SK-N-SH (cell line): ENCODE measurements around the gene TSFM. TPM values are rescaled to one million over a fixed set of nuclear protein-coding genes. Genes with fewer than 3 reads are reported as not detected.

ENCODE experiments used
- CTCF ChIA-PET: fragments of 300-600, 350-600 bp; formaldehyde crosslinking; extraction: SDS; loops from one replicate; lab custom pipeline; 2021; lab: Yijun Ruan, JAX
- POLR2A ChIA-PET: fragments of 350-600 bp; sonication (Branson Sonifier 250); formaldehyde crosslinking; extraction: SDS; loops from one replicate; lab custom pipeline; 2020; ENCODE audit warnings: antibody characterized with exemption, inconsistent platforms; lab: Yijun Ruan, JAX
- DNase-seq: peaks from one replicate; pipeline ENCODE4 v3.0.0; 2012
- H2AFZ ChIP-seq: fragments of 200-600 bp; sonication (generic); 2 replicates; pipeline ENCODE4 v1.8.1; 2016; ENCODE audit warnings: antibody characterized with exemption, mild to moderate bottlenecking, low read depth
- H3F3A ChIP-seq: fragments of 200-600 bp; sonication (generic); replicated peaks from 2 replicates; pipeline ENCODE3; 2016; ENCODE audit warnings: antibody characterized with exemption, mild to moderate bottlenecking; ENCODE audit not compliant: insufficient read depth
- H3K27ac ChIP-seq, 2 experiments: fragments of 200-500 bp in 1 of 2; fragments of 200-600 bp in 1 of 2; sonication (Bioruptor generic) in 1 of 2; sonication (generic), shearing (Covaris generic) in 1 of 2; 2 replicates each; pipeline versions ENCODE4 v1.5.1 to v1.6.1; 2014 to 2016; ENCODE audit warnings: low read depth in 2 of 2, inconsistent platforms in 1 of 2, low read length in 1 of 2, mild to moderate bottlenecking in 1 of 2, mixed read lengths in 1 of 2
- H3K27me3 ChIP-seq: fragments of 200-600 bp; sonication (generic), shearing (Covaris generic); 2 replicates; pipeline ENCODE4 v1.6.1; 2016; ENCODE audit warnings: mixed run types; ENCODE audit not compliant: insufficient read depth
- H3K36me3 ChIP-seq, 2 experiments: fragments of 200-500 bp in 1 of 2; fragments of 200-600 bp in 1 of 2; sonication (Bioruptor generic) in 1 of 2; sonication (generic) in 1 of 2; replicated peaks in 1 of 2; 2 replicates each; pipeline versions ENCODE3 to v1.5.1; 2014 to 2016; ENCODE audit warnings: low read length in 1 of 2, mild to moderate bottlenecking in 1 of 2; ENCODE audit not compliant: insufficient read depth in 2 of 2, control insufficient read depth in 1 of 2
- H3K4me1 ChIP-seq, 2 experiments: fragments of 200-500 bp in 1 of 2; fragments of 200-600 bp in 1 of 2; sonication (Bioruptor generic) in 1 of 2; sonication (generic), shearing (Covaris generic) in 1 of 2; 2 replicates each; pipeline versions ENCODE4 v1.5.1 to v1.6.1; 2014 to 2016; ENCODE audit warnings: low read depth in 1 of 2, low read length in 1 of 2, mixed run types in 1 of 2; ENCODE audit not compliant: insufficient read depth in 2 of 2, control insufficient read depth in 1 of 2
- H3K4me2 ChIP-seq: fragments of 200-600 bp; sonication (generic), shearing (Covaris generic); 2 replicates; pipeline ENCODE4 v1.6.1; 2017; ENCODE audit warnings: mixed run types
- H3K4me3 ChIP-seq, 2 experiments: fragments of 200-500 bp in 1 of 2; fragments of 200-600 bp in 1 of 2; sonication (Bioruptor generic) in 1 of 2; sonication (generic), shearing (Covaris generic) in 1 of 2; 2 replicates each; pipeline versions ENCODE4 v1.5.1 to v1.8.1; 2014 to 2016; ENCODE audit warnings: low read depth in 2 of 2, inconsistent platforms in 1 of 2, low read length in 1 of 2, mild to moderate bottlenecking in 1 of 2, mixed read lengths in 1 of 2, moderate library complexity in 1 of 2
- H3K79me2 ChIP-seq: fragments of 200-600 bp; sonication (generic); 2 replicates; pipeline ENCODE4 v1.8.1; 2017; ENCODE audit warnings: mild to moderate bottlenecking; ENCODE audit not compliant: insufficient read depth
- H3K9ac ChIP-seq: fragments of 200-600 bp; sonication (generic); 2 replicates; pipeline ENCODE4 v1.6.1; 2017; ENCODE audit warnings: mixed run types
- H3K9me2 ChIP-seq: fragments of 200-600 bp; sonication (generic); 2 replicates; pipeline ENCODE4 v1.6.1; 2017; ENCODE audit warnings: mixed run types
- H3K9me3 ChIP-seq: fragments of 200-600 bp; sonication (generic); 2 replicates; pipeline ENCODE4 v1.6.1; 2017; ENCODE audit warnings: mixed run types, mild to moderate bottlenecking, moderate library complexity
- H4K20me1 ChIP-seq: fragments of 200-600 bp; sonication (generic); 2 replicates; pipeline ENCODE4 v1.6.1; 2017; ENCODE audit warnings: mild to moderate bottlenecking, mixed run types; ENCODE audit not compliant: insufficient read depth
- CHD2 ChIP-seq: fragments of 150-350 bp; IDR thresholded peaks from 2 replicates; pipeline ENCODE4 v1.6.1; 2018; ENCODE audit warnings: low read length; ENCODE audit not compliant: partially characterized antibody
- EZH2phosphoT487 ChIP-seq: fragments of 200-600 bp; sonication (generic); IDR thresholded peaks from 2 replicates; pipeline ENCODE4 v1.6.1; 2017; ENCODE audit warnings: low read depth, mixed run types, mild to moderate bottlenecking, antibody characterized with exemption, moderate library complexity, borderline replicate concordance
- FOSL2 ChIP-seq: IDR thresholded peaks from 2 replicates; pipeline ENCODE4 v1.4.0; 2012; ENCODE audit warnings: low read depth, mild to moderate bottlenecking, moderate library complexity, borderline replicate concordance
- FOXJ3 ChIP-seq: sonication (generic); formaldehyde crosslinking; IDR thresholded peaks from 2 replicates; pipeline ENCODE4 v1.5.1; 2020; ENCODE audit warnings: mild to moderate bottlenecking, missing genetic modification reagents
- JUND ChIP-seq: IDR thresholded peaks from 2 replicates; pipeline ENCODE4 v1.4.0; 2012
- MEF2A ChIP-seq: IDR thresholded peaks from 2 replicates; pipeline ENCODE4 v1.4.0; 2012; ENCODE audit warnings: low read depth, borderline replicate concordance
- NRF1 ChIP-seq: IDR thresholded peaks from 2 replicates; pipeline ENCODE4 v1.6.1; 2012; ENCODE audit warnings: low read depth, mild to moderate bottlenecking, low read length
- RAD21 ChIP-seq: IDR thresholded peaks from 2 replicates; pipeline ENCODE4 v1.6.1; 2012; ENCODE audit warnings: mild to moderate bottlenecking, low read length
- RCOR1 ChIP-seq: fragments of 150-350 bp; IDR thresholded peaks from 2 replicates; pipeline ENCODE4 v1.6.1; 2017; ENCODE audit warnings: antibody characterized with exemption, low read length
- RXRA ChIP-seq: IDR thresholded peaks from 2 replicates; pipeline ENCODE4 v1.4.0; 2012; ENCODE audit warnings: low read depth, mild to moderate bottlenecking, borderline replicate concordance
- TEAD4 ChIP-seq: IDR thresholded peaks from 2 replicates; pipeline ENCODE4 v1.4.0; 2012; ENCODE audit warnings: mild to moderate bottlenecking, borderline replicate concordance; ENCODE audit not compliant: insufficient read depth
- YY1 ChIP-seq: IDR thresholded peaks from 2 replicates; pipeline ENCODE4 v1.4.0; 2012; ENCODE audit warnings: low read depth, mild to moderate bottlenecking
- ZBTB33 ChIP-seq: IDR thresholded peaks from 2 replicates; pipeline ENCODE4 v1.4.0; 2012; ENCODE audit warnings: low read depth, borderline replicate concordance
- WGBS: methylation state at CpG from one replicate; pipeline ENCODE4 v1.1.6; 2017; ENCODE audit warnings: low lambda C conversion rate; 5-methylcytosine and 5-hydroxymethylcytosine counted together
- polyA plus RNA-seq, 3 experiments: library from polyadenylated mRNA; depleted of rRNA; stranded (reverse); fragments of >200 nt; gene quantifications; 2 replicates each; pipeline ENCODE4 v1.2.3, GENCODE V29; 2012
- TF ChIP-seq, protein P1 (sequence below): IDR thresholded peaks from 2 replicates; pipeline ENCODE4 v1.4.0; 2012; ENCODE audit warnings: low read depth, borderline replicate concordance
- TF ChIP-seq, protein P2 (sequence below): fragments of 150-350 bp; IDR thresholded peaks from 2 replicates; pipeline ENCODE4 v1.6.1; 2017; ENCODE audit warnings: antibody characterized with exemption, low read length, low read depth, borderline replicate concordance

The TSFM gene
- polyA plus RNA-seq, 1 of the 3 experiments (the other 2 are of a cell fraction), result 28.7 TPM

GRCh38 chr12:57807285-57807684, 24.7 kb downstream of the TSFM start:
- H3F3A ChIP-seq, result peaks cover 4% of the 10 kb centered on the region
- no peak for TF ChIP-seq EZH2phosphoT487
- TF ChIP-seq, protein P1, sequence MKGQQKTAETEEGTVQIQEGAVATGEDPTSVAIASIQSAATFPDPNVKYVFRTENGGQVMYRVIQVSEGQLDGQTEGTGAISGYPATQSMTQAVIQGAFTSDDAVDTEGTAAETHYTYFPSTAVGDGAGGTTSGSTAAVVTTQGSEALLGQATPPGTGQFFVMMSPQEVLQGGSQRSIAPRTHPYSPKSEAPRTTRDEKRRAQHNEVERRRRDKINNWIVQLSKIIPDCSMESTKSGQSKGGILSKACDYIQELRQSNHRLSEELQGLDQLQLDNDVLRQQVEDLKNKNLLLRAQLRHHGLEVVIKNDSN, result no peak
- TF ChIP-seq RAD21, result no peak
- no peak for TF ChIP-seq FOSL2
- no peak for TF ChIP-seq TEAD4
- TF ChIP-seq JUND, result no peak
- no peak for TF ChIP-seq MEF2A
- TF ChIP-seq, protein P2, sequence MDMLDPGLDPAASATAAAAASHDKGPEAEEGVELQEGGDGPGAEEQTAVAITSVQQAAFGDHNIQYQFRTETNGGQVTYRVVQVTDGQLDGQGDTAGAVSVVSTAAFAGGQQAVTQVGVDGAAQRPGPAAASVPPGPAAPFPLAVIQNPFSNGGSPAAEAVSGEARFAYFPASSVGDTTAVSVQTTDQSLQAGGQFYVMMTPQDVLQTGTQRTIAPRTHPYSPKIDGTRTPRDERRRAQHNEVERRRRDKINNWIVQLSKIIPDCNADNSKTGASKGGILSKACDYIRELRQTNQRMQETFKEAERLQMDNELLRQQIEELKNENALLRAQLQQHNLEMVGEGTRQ, result no peak
- no peak for TF ChIP-seq RCOR1
- no peak for TF ChIP-seq YY1
- TF ChIP-seq RXRA, result no peak
- no peak for DNase-seq
- no peaks in the 10 kb centered on the region; a peak in 1 of 4 replicates for H3K4me1 ChIP-seq
- H3K9ac ChIP-seq, result no peak overlapping the region
- H3K9me2 ChIP-seq, result no peaks in the 10 kb centered on the region
- WGBS, result 86% methylated on average over 8 of the region's 9 CpGs
- H3K4me2 ChIP-seq, result no peak overlapping the region
- no peaks in the 10 kb centered on the region for H3K9me3 ChIP-seq
- H3K36me3 ChIP-seq, result peaks cover 6 to 45% of the 10 kb centered on the region in 2 experiments
- CTCF ChIA-PET, result interaction anchor here (0.6 to 12.0 kb wide), 4 partner anchors 8 to 1204 kb away, joined by 3 to 96 read pairs (median 8); partner anchors contain the start of gene AVIL
- no peak overlapping the region for H3K4me3 ChIP-seq
- POLR2A ChIA-PET, result no interaction called here
- no peaks in the 10 kb centered on the region for H3K79me2 ChIP-seq
- no peak overlapping the region for H2AFZ ChIP-seq
- H3K27me3 ChIP-seq, result no peaks in the 10 kb centered on the region
- H3K27ac ChIP-seq, result no peak overlapping the region
- no peaks in the 10 kb centered on the region for H4K20me1 ChIP-seq

GRCh38 chr12:57808351-57808750, 25.8 kb downstream of the TSFM start:
- Histone ChIP-seq H4K20me1 (no peaks in the 10 kb centered on the region), H3K79me2 (no peaks in the 10 kb centered on the region), H3K9ac (no peak overlapping the region), H3K4me2 (no peak overlapping the region), H3K9me2 (no peaks in the 10 kb centered on the region), H3K27me3 (no peaks in the 10 kb centered on the region), H3K9me3 (no peaks in the 10 kb centered on the region), H3K27ac (no peak overlapping the region), H3K4me3 (no peak overlapping the region), H3F3A (peaks cover 3% of the 10 kb centered on the region), H2AFZ (no peak overlapping the region), H3K4me1 (no peaks in the 10 kb centered on the region; a peak in 1 of 4 replicates), H3K36me3 (peaks cover 6 to 39% of the 10 kb centered on the region in 2 experiments)
- ChIA-PET CTCF (no interaction called here), POLR2A (no interaction called here)
- 86% methylated on average over 5 of the region's 5 CpGs for WGBS
- no peak for DNase-seq
- TF ChIP-seq, protein P2, result no peak
- TF ChIP-seq FOSL2, result no peak
- TF ChIP-seq ZBTB33, result no peak
- no peak for TF ChIP-seq FOXJ3 (CRISPR knock-in tag)
- TF ChIP-seq CHD2, result no peak
- no peak for TF ChIP-seq RAD21
- no peak for TF ChIP-seq EZH2phosphoT487
- TF ChIP-seq NRF1, result no peak
